GM23338 (cell line): ENCODE results near the gene ANXA7. TPM values are rescaled to one million over a fixed set of nuclear protein-coding genes. Genes with fewer than 3 reads are reported as not detected.
A peak's percentile ranks its signal among the peaks of the same experiment; 100 is the strongest.
"Not testable (repeated sequence)": the region's sequence is repeated elsewhere in the genome, so short reads cannot be mapped to it uniquely, and the experiment has no call there.

Experiments
- ATAC-seq: fragments of 200-7000 bp; cut with Tn5 transposase; 3 replicates; pipeline ENCODE4 v1.9.1; 2020
- DNase-seq: peaks from one replicate; pipeline ENCODE4 v3.0.0-alpha.2; 2015; ENCODE audit warnings: low spot score
- H2AFZ ChIP-seq: fragments of 200-600 bp; sonication (generic); 2 replicates; pipeline ENCODE4 v1.8.0; 2016; ENCODE audit warnings: antibody characterized with exemption, mild to moderate bottlenecking, moderate library complexity
- H3F3A ChIP-seq: fragments of 200-600 bp; sonication (generic); replicated peaks from 2 replicates; pipeline ENCODE4 v1.8.0; 2017; ENCODE audit warnings: antibody characterized with exemption, mixed run types, low read depth
- H3K27ac ChIP-seq: fragments of 200-600 bp; sonication (generic); 2 replicates; pipeline ENCODE4 v1.6.1; 2016; ENCODE audit warnings: low read depth
- H3K27me3 ChIP-seq: fragments of 200-600 bp; sonication (generic); 2 replicates; pipeline ENCODE4 v1.8.0; 2016; ENCODE audit warnings: mild to moderate bottlenecking, mixed run types, moderate library complexity; ENCODE audit not compliant: insufficient read depth
- H3K36me3 ChIP-seq: fragments of 200-600 bp; sonication (generic); 2 replicates; pipeline ENCODE4 v1.8.0; 2016; ENCODE audit warnings: mild to moderate bottlenecking; ENCODE audit not compliant: insufficient read depth
- H3K4me1 ChIP-seq: fragments of 200-600 bp; sonication (generic); 2 replicates; pipeline ENCODE4 v1.8.0; 2016; ENCODE audit warnings: mild to moderate bottlenecking, moderate library complexity; ENCODE audit not compliant: insufficient read depth
- H3K4me2 ChIP-seq: fragments of 200-600 bp; sonication (generic); 2 replicates; pipeline ENCODE4 v1.7.1; 2017; ENCODE audit warnings: mixed run types
- H3K4me3 ChIP-seq: fragments of 200-600 bp; sonication (generic); 2 replicates; pipeline ENCODE4 v1.6.1; 2016; ENCODE audit warnings: mixed run types
- H3K79me2 ChIP-seq: fragments of 200-600 bp; sonication (generic); replicated peaks from 2 replicates; pipeline ENCODE4 v1.8.0; 2017; ENCODE audit warnings: mild to moderate bottlenecking; ENCODE audit not compliant: insufficient read depth
- H3K9me2 ChIP-seq: fragments of 200-600 bp; sonication (generic); 2 replicates; pipeline ENCODE4 v1.8.0; 2017; ENCODE audit not compliant: insufficient read depth
- H4K20me1 ChIP-seq: fragments of 200-600 bp; sonication (generic); replicated peaks from 2 replicates; pipeline ENCODE4 v1.8.0; 2017; ENCODE audit warnings: mild to moderate bottlenecking; ENCODE audit not compliant: insufficient read depth
- H3K27ac Mint-ChIP-seq: 2 replicates; pipeline ENCODE4 v1.8.0; 2020; ENCODE audit warnings: inconsistent platforms, mild to moderate bottlenecking, moderate library complexity, mixed read lengths
- H3K27me3 Mint-ChIP-seq: 3 replicates; pipeline ENCODE4 v1.8.0; 2022; ENCODE audit warnings: low read depth, mild to moderate bottlenecking, moderate library complexity, mixed read lengths, inconsistent platforms; ENCODE audit not compliant: insufficient read depth, poor library complexity
- H3K36me3 Mint-ChIP-seq: 3 replicates; pipeline ENCODE4 v1.8.0; 2021; ENCODE audit warnings: low read depth, mild to moderate bottlenecking, inconsistent platforms, moderate library complexity, mixed read lengths
- H3K4me1 Mint-ChIP-seq: 3 replicates; pipeline ENCODE4 v1.8.0; 2020; ENCODE audit warnings: mild to moderate bottlenecking, inconsistent platforms, mixed read lengths
- H3K4me3 Mint-ChIP-seq: 3 replicates; pipeline ENCODE4 v1.8.0; 2021; ENCODE audit warnings: moderate library complexity, mild to moderate bottlenecking, inconsistent platforms, mixed read lengths
- H3K9me3 Mint-ChIP-seq: 3 replicates; pipeline ENCODE4 v1.8.0; 2020; ENCODE audit warnings: moderate library complexity, mild to moderate bottlenecking, inconsistent platforms, mixed read lengths
- CREB1 ChIP-seq: fragments of 250-450 bp; sonication (Bioruptor Pico); IDR thresholded peaks from 2 replicates; pipeline ENCODE4 v1.5.0; 2020; ENCODE audit warnings: low read depth, mild to moderate bottlenecking, moderate library complexity
- EZH2 ChIP-seq: fragments of 200-600 bp; sonication (generic); IDR thresholded peaks from one replicate; pipeline ENCODE4 v1.8.0; 2017; ENCODE audit warnings: antibody characterized with exemption, mild to moderate bottlenecking, low read depth; ENCODE audit not compliant: unreplicated experiment
- JUNB ChIP-seq: IDR thresholded peaks from one replicate; pipeline ENCODE4 v1.6.1; 2016; ENCODE audit warnings: antibody characterized with exemption; ENCODE audit not compliant: unreplicated experiment
- NANOG ChIP-seq: IDR thresholded peaks from 2 replicates; pipeline ENCODE4 v1.6.1; 2016; ENCODE audit warnings: antibody characterized with exemption, borderline replicate concordance
- POLR2AphosphoS5 ChIP-seq: IDR thresholded peaks from 2 replicates; pipeline ENCODE4 v1.6.1; 2016; ENCODE audit warnings: antibody characterized with exemption, low read depth
- STAT1 ChIP-seq: IDR thresholded peaks from one replicate; pipeline ENCODE4 v1.6.1; 2016; ENCODE audit warnings: antibody characterized with exemption; ENCODE audit not compliant: unreplicated experiment
- ZNF114 ChIP-seq: fragments of 250-450 bp; sonication (Bioruptor Pico); IDR thresholded peaks from 2 replicates; pipeline ENCODE4 v1.5.0; 2020; ENCODE audit warnings: mild to moderate bottlenecking, moderate library complexity
- ZNF331 ChIP-seq: fragments of 250-450 bp; sonication (Bioruptor Pico); IDR thresholded peaks from 2 replicates; pipeline ENCODE4 v1.5.0; 2020; ENCODE audit warnings: low read depth, mild to moderate bottlenecking, moderate library complexity
- polyA plus RNA-seq: library from polyadenylated mRNA; unstranded; fragments of >200 nt; fragmentation: Nextera tagmentation; extraction: Ambion mirVana; gene quantifications from 2 replicates; pipeline ENCODE4 v1.2.1, GENCODE V29; 2016
- total RNA-seq: library from RNA; depleted of rRNA; stranded (reverse); fragments of >200 nt; shearing (Covaris generic); gene quantifications from 2 replicates; pipeline ENCODE4 v1.2.3, GENCODE V29; 2014
- TF ChIP-seq, protein P1 (sequence below): IDR thresholded peaks from one replicate; pipeline ENCODE4 v1.6.1; 2018; ENCODE audit warnings: antibody characterized with exemption; ENCODE audit not compliant: unreplicated experiment
- TF ChIP-seq, protein P2 (sequence below), 2 experiments: fragments of 200-600 bp in 1 of 2; sonication (generic) in 1 of 2; conservative IDR thresholded peaks; 2 replicates each; pipeline versions ENCODE4 v1.5.1 to v1.6.1; 2016 to 2017; ENCODE audit warnings: antibody characterized with exemption in 2 of 2, low read depth in 2 of 2, mild to moderate bottlenecking in 2 of 2, moderate library complexity in 1 of 2
- TF ChIP-seq, protein P3 (sequence below): fragments of 250-450 bp; sonication (Bioruptor Pico); IDR thresholded peaks from 2 replicates; pipeline ENCODE4 v1.5.0; 2020; ENCODE audit warnings: mild to moderate bottlenecking, moderate library complexity
- TF ChIP-seq, protein P4 (sequence below): IDR thresholded peaks from 2 replicates; pipeline ENCODE4 v1.6.1; 2016; ENCODE audit warnings: antibody characterized with exemption

ANXA7 gene
- total and polyA plus RNA-seq, 2 experiments from 2014 or later = 63.7 to 80.1 TPM

DNA sequence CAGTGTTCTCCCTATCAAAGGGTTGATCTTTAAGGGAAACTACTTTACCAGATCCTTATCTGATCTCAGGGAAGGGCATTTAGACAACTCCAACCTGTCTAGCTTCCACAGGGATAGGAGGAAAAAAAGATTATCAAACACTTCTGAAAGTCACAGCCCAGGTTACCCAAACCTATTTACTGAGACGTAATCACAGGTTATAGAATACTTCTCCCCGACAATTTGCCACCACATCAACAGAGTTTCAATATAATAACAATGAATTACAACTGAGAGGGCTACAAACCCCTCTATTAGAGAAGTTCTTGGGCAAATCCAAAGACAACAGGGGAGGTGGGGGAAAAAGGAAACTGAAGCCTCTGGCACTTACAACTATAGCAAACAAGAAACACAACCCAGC lies 81.5 kb downstream of the ANXA7 start:
- H3K27me3 Mint-ChIP-seq = peaks cover 1% of the 10 kb centered on the region
- H3K27ac Mint-ChIP-seq = no peak overlapping the region
- Histone ChIP-seq H3K79me2 (no peaks in the 10 kb centered on the region), H3F3A (no peaks in the 10 kb centered on the region), H4K20me1 (no peaks in the 10 kb centered on the region), H3K27ac (no peak overlapping the region), H3K36me3 (no peaks in the 10 kb centered on the region), H2AFZ (peak overlapping the region; percentile 25; the same call in 1 of the 2 replicates), H3K9me2 (no peaks in the 10 kb centered on the region), H3K4me2 (no peak overlapping the region), H3K4me1 (no peaks in the 10 kb centered on the region), H3K27me3 (no peaks in the 10 kb centered on the region), H3K4me3 (no peak overlapping the region)
- H3K9me3 Mint-ChIP-seq = no peaks in the 10 kb centered on the region; the same call in 2 of the 3 replicates
- no peak overlapping the region for H3K4me3 Mint-ChIP-seq
- no peaks in the 10 kb centered on the region for H3K36me3 Mint-ChIP-seq
- ATAC-seq (no peak), DNase-seq (no peak)
- H3K4me1 Mint-ChIP-seq = peaks cover 2% of the 10 kb centered on the region; the same call in 2 of the 3 replicates
- TF ChIP-seq, protein P1, sequence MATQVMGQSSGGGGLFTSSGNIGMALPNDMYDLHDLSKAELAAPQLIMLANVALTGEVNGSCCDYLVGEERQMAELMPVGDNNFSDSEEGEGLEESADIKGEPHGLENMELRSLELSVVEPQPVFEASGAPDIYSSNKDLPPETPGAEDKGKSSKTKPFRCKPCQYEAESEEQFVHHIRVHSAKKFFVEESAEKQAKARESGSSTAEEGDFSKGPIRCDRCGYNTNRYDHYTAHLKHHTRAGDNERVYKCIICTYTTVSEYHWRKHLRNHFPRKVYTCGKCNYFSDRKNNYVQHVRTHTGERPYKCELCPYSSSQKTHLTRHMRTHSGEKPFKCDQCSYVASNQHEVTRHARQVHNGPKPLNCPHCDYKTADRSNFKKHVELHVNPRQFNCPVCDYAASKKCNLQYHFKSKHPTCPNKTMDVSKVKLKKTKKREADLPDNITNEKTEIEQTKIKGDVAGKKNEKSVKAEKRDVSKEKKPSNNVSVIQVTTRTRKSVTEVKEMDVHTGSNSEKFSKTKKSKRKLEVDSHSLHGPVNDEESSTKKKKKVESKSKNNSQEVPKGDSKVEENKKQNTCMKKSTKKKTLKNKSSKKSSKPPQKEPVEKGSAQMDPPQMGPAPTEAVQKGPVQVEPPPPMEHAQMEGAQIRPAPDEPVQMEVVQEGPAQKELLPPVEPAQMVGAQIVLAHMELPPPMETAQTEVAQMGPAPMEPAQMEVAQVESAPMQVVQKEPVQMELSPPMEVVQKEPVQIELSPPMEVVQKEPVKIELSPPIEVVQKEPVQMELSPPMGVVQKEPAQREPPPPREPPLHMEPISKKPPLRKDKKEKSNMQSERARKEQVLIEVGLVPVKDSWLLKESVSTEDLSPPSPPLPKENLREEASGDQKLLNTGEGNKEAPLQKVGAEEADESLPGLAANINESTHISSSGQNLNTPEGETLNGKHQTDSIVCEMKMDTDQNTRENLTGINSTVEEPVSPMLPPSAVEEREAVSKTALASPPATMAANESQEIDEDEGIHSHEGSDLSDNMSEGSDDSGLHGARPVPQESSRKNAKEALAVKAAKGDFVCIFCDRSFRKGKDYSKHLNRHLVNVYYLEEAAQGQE = no peak
- TF ChIP-seq ZNF331 (CRISPR knock-in tag) (no peak), ZNF114 (no peak), POLR2AphosphoS5 (no peak), CREB1 (CRISPR knock-in tag) (no peak), NANOG (no peak), STAT1 (no peak), JUNB (no peak), EZH2 (no peak)
- TF ChIP-seq, protein P2, sequence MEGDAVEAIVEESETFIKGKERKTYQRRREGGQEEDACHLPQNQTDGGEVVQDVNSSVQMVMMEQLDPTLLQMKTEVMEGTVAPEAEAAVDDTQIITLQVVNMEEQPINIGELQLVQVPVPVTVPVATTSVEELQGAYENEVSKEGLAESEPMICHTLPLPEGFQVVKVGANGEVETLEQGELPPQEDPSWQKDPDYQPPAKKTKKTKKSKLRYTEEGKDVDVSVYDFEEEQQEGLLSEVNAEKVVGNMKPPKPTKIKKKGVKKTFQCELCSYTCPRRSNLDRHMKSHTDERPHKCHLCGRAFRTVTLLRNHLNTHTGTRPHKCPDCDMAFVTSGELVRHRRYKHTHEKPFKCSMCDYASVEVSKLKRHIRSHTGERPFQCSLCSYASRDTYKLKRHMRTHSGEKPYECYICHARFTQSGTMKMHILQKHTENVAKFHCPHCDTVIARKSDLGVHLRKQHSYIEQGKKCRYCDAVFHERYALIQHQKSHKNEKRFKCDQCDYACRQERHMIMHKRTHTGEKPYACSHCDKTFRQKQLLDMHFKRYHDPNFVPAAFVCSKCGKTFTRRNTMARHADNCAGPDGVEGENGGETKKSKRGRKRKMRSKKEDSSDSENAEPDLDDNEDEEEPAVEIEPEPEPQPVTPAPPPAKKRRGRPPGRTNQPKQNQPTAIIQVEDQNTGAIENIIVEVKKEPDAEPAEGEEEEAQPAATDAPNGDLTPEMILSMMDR (conservative IDR thresholded peaks at IDR 0.05; ENCODE audit: low read depth in 2 of 2) = no peak
- TF ChIP-seq, protein P3, sequence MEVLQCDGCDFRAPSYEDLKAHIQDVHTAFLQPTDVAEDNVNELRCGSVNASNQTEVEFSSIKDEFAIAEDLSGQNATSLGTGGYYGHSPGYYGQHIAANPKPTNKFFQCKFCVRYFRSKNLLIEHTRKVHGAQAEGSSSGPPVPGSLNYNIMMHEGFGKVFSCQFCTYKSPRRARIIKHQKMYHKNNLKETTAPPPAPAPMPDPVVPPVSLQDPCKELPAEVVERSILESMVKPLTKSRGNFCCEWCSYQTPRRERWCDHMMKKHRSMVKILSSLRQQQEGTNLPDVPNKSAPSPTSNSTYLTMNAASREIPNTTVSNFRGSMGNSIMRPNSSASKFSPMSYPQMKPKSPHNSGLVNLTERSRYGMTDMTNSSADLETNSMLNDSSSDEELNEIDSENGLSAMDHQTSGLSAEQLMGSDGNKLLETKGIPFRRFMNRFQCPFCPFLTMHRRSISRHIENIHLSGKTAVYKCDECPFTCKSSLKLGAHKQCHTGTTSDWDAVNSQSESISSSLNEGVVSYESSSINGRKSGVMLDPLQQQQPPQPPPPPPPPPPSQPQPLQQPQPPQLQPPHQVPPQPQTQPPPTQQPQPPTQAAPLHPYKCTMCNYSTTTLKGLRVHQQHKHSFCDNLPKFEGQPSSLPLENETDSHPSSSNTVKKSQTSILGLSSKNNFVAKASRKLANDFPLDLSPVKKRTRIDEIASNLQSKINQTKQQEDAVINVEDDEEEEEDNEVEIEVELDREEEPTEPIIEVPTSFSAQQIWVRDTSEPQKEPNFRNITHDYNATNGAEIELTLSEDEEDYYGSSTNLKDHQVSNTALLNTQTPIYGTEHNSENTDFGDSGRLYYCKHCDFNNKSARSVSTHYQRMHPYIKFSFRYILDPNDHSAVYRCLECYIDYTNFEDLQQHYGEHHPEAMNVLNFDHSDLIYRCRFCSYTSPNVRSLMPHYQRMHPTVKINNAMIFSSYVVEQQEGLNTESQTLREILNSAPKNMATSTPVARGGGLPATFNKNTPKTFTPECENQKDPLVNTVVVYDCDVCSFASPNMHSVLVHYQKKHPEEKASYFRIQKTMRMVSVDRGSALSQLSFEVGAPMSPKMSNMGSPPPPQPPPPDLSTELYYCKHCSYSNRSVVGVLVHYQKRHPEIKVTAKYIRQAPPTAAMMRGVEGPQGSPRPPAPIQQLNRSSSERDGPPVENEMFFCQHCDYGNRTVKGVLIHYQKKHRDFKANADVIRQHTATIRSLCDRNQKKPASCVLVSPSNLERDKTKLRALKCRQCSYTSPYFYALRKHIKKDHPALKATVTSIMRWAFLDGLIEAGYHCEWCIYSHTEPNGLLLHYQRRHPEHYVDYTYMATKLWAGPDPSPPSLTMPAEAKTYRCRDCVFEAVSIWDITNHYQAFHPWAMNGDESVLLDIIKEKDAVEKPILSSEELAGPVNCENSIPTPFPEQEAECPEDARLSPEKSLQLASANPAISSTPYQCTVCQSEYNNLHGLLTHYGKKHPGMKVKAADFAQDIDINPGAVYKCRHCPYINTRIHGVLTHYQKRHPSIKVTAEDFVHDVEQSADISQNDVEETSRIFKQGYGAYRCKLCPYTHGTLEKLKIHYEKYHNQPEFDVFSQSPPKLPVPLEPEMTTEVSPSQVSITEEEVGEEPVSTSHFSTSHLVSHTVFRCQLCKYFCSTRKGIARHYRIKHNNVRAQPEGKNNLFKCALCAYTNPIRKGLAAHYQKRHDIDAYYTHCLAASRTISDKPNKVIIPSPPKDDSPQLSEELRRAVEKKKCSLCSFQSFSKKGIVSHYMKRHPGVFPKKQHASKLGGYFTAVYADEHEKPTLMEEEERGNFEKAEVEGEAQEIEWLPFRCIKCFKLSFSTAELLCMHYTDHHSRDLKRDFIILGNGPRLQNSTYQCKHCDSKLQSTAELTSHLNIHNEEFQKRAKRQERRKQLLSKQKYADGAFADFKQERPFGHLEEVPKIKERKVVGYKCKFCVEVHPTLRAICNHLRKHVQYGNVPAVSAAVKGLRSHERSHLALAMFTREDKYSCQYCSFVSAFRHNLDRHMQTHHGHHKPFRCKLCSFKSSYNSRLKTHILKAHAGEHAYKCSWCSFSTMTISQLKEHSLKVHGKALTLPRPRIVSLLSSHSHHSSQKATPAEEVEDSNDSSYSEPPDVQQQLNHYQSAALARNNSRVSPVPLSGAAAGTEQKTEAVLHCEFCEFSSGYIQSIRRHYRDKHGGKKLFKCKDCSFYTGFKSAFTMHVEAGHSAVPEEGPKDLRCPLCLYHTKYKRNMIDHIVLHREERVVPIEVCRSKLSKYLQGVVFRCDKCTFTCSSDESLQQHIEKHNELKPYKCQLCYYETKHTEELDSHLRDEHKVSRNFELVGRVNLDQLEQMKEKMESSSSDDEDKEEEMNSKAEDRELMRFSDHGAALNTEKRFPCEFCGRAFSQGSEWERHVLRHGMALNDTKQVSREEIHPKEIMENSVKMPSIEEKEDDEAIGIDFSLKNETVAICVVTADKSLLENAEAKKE (CRISPR knock-in tag) = no peak
- TF ChIP-seq, protein P4, sequence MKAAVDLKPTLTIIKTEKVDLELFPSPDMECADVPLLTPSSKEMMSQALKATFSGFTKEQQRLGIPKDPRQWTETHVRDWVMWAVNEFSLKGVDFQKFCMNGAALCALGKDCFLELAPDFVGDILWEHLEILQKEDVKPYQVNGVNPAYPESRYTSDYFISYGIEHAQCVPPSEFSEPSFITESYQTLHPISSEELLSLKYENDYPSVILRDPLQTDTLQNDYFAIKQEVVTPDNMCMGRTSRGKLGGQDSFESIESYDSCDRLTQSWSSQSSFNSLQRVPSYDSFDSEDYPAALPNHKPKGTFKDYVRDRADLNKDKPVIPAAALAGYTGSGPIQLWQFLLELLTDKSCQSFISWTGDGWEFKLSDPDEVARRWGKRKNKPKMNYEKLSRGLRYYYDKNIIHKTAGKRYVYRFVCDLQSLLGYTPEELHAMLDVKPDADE = no peak

DNA sequence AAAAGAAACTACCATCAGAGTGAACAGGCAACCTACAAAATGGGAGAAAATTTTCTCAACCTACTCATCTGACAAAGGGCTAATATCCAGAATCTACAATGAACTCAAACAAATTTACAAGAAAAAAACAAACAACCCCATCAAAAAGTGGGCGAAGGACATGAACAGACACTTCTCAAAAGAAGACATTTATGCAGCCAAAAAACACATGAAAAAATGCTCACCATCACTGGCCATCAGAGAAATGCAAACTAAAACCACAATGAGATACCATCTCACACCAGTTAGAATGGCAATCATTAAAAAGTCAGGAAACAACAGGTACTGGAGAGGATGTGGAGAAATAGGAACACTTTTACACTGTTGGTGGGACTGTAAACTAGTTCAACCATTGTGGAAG lies 85.3 kb downstream of the ANXA7 start:
- not testable (repeated sequence) for H3K27me3 ChIP-seq, H3K36me3 Mint-ChIP-seq, H3K4me1 ChIP-seq, H3K4me3 Mint-ChIP-seq, H3K79me2 ChIP-seq, H3K27ac Mint-ChIP-seq, H3K4me3 ChIP-seq, ATAC-seq, DNase-seq, H3F3A ChIP-seq, H3K36me3 ChIP-seq, H3K4me2 ChIP-seq, H3K27me3 Mint-ChIP-seq, H3K9me2 ChIP-seq, H2AFZ ChIP-seq, H3K27ac ChIP-seq, H4K20me1 ChIP-seq, H3K4me1 Mint-ChIP-seq
- H3K9me3 Mint-ChIP-seq = peaks cover 12% of the 10 kb centered on the region
